ENCODE data around the gene TENM4. TPM values are rescaled to one million over a fixed set of nuclear protein-coding genes. Genes with fewer than 3 reads are reported as not detected.

Gene TENM4
- total and polyA plus RNA-seq, 2 of the 8 experiments (the other 6 are each of a cell fraction or from before 2014, with no cell fraction given), result 3.5 to 7.2 TPM

DNA sequence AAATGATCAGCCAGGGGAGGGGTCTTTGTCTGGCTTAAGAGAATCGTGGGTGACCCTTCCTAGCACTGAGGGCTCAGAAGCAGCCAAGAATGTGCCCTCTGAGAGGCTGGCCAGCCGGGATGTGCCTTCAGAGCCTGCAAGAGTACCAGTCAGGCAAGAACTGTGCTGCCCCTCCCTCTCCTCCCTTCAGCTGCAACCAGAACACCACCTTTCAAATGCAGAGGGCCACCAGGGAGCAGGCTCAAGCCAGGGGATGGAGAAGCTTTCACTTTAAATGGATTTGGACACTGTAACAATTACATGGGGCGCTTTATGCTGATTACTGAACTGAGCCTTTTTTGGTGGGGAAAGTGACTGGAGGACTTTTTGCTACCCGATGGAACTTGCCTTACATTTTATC, 44.9 kb upstream of the TENM4 start:
- no peak overlapping the region for H2AK5ac ChIP-seq (ENCODE audit: low read depth, low read length)
- H3K18ac ChIP-seq (ENCODE audit: extremely low read depth, low read length), result peak overlapping the region; percentile 57; the same call in 1 of the 2 replicates
- TF ChIP-seq BACH1 (IDR thresholded peaks at IDR 0.05; ENCODE audit: low read length) (no peak), CTBP2 (IDR thresholded peaks at IDR 0.05; ENCODE audit: borderline replicate concordance, insufficient read depth, insufficient read length, low read length) (no peak), TBP (IDR thresholded peaks at IDR 0.05; ENCODE audit: low read depth, low read length) (no peak), SAP30 (IDR thresholded peaks at IDR 0.05; ENCODE audit: insufficient read depth, insufficient replicate concordance, low read length) (no peak), HDAC6 (IDR thresholded peaks at IDR 0.05; ENCODE audit: low read depth, low read length) (no peak), RAD21 (IDR thresholded peaks at IDR 0.05 in 1 of 2, conservative IDR thresholded peaks at IDR 0.05 in 1 of 2; ENCODE audit: low read depth in 2 of 2, low read length in 2 of 2) (peak; percentile 20 to 30; a peak in 3 of 4 replicates), HDAC2 (IDR thresholded peaks at IDR 0.05; ENCODE audit: borderline replicate concordance in 1 of 2, low read depth in 2 of 2, low read length in 2 of 2) (peak in 1 of 2 experiments; percentile 50; a peak in 1 of 4 replicates), JUN (IDR thresholded peaks at IDR 0.05; ENCODE audit: low read depth, low read length) (no peak)
- TF ChIP-seq, protein P1, sequence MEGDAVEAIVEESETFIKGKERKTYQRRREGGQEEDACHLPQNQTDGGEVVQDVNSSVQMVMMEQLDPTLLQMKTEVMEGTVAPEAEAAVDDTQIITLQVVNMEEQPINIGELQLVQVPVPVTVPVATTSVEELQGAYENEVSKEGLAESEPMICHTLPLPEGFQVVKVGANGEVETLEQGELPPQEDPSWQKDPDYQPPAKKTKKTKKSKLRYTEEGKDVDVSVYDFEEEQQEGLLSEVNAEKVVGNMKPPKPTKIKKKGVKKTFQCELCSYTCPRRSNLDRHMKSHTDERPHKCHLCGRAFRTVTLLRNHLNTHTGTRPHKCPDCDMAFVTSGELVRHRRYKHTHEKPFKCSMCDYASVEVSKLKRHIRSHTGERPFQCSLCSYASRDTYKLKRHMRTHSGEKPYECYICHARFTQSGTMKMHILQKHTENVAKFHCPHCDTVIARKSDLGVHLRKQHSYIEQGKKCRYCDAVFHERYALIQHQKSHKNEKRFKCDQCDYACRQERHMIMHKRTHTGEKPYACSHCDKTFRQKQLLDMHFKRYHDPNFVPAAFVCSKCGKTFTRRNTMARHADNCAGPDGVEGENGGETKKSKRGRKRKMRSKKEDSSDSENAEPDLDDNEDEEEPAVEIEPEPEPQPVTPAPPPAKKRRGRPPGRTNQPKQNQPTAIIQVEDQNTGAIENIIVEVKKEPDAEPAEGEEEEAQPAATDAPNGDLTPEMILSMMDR (IDR thresholded peaks at IDR 0.05; ENCODE audit: control extremely low read depth in 1 of 3, insufficient read depth in 1 of 3, low read depth in 1 of 3, low read length in 3 of 3), result peak in 1 of 3 experiments; percentile 21; a peak in 1 of 4 replicates
- H4K20me1 ChIP-seq (replicated peaks in 1 of 2; ENCODE audit: control insufficient read depth in 1 of 2, insufficient read depth in 2 of 2, low read length in 2 of 2), result no peaks in the 10 kb centered on the region
- POLR2A ChIA-PET (ENCODE audit: partially characterized antibody), result interaction anchor here (1.4 to 1.9 kb wide), 2 partner anchors 11 to 46 kb away, joined by 6 to 9 read pairs; no protein-coding TSS in a partner anchor
- H3K4ac ChIP-seq (replicated peaks; ENCODE audit: insufficient read length, low read depth, low read length), result no peak overlapping the region
- no peaks in the 10 kb centered on the region for H3K79me1 ChIP-seq (ENCODE audit: low read depth, low read length)
- H2AFZ ChIP-seq (ENCODE audit: low read length), result no peak overlapping the region
- FAIRE-seq, result peak; percentile 89
- H3K23me2 ChIP-seq (ENCODE audit: low read depth, low read length), result no peaks in the 10 kb centered on the region
- H3K27me3 ChIP-seq (replicated peaks in 1 of 4; ENCODE audit: control insufficient read depth in 3 of 4, extremely low read depth in 1 of 4, insufficient read depth in 3 of 4, low read length in 3 of 4), result no peaks in the 10 kb centered on the region; a peak in 1 of 7 replicates
- H3K56ac ChIP-seq (replicated peaks; ENCODE audit: insufficient read length, low read depth, low read length), result no peak overlapping the region
- CTCF ChIA-PET (ENCODE audit: partially characterized antibody), result interaction anchor here (0.8 to 11.4 kb wide), 7 partner anchors 7 to 84 kb away, joined by 3 to 136 read pairs (median 5); no protein-coding TSS in a partner anchor
- no peak overlapping the region for H4K8ac ChIP-seq (ENCODE audit: extremely low read depth, insufficient read depth, low read length)
- H3K79me2 ChIP-seq (ENCODE audit: control insufficient read depth in 1 of 2, insufficient read depth in 2 of 2, low read length in 2 of 2), result no peaks in the 10 kb centered on the region
- H3K23ac ChIP-seq (ENCODE audit: insufficient read length), result no peak overlapping the region
- peak overlapping the region in 1 of 4 experiments; percentile 27; a peak in 1 of 8 replicates for H3K4me3 ChIP-seq (ENCODE audit: extremely low read depth in 1 of 4, insufficient read depth in 2 of 4, low read depth in 3 of 4, low read length in 4 of 4)
- peak overlapping the region; percentile 45; the same call in 1 of the 2 replicates for H2BK12ac ChIP-seq (ENCODE audit: low read depth, low read length)
- H2BK15ac ChIP-seq (ENCODE audit: low read length), result peak overlapping the region; percentile 25; the same call in 1 of the 2 replicates
- H3K9me3 ChIP-seq (ENCODE audit: insufficient read depth in 2 of 2, low read depth in 1 of 2, low read length in 1 of 2), result no peaks in the 10 kb centered on the region
- H2BK120ac ChIP-seq (replicated peaks; ENCODE audit: low read depth, low read length), result no peak overlapping the region
- no peak overlapping the region for H3K27ac ChIP-seq (ENCODE audit: low read depth, low read length)
- H4K91ac ChIP-seq (replicated peaks; ENCODE audit: insufficient read length, low read length), result no peak overlapping the region
- peaks cover 10 to 17% (median 13%) of the 10 kb centered on the region in 4 experiments for H3K4me1 ChIP-seq (replicated peaks in 1 of 4; ENCODE audit: control insufficient read depth in 3 of 4, insufficient read depth in 4 of 4, low read length in 3 of 4)
- peak overlapping the region; percentile 8; the same call in 1 of the 2 replicates for H2BK20ac ChIP-seq (ENCODE audit: low read length)
- H3K14ac ChIP-seq (ENCODE audit: insufficient read length), result no peak overlapping the region
- no peak overlapping the region for H4K5ac ChIP-seq (ENCODE audit: insufficient read length, low read depth, low read length)
- H2BK5ac ChIP-seq (ENCODE audit: low read depth, low read length), result peak overlapping the region; percentile 36; the same call in 1 of the 2 replicates
- H3K9ac ChIP-seq (replicated peaks in 1 of 4; ENCODE audit: extremely low read depth in 1 of 4, low read depth in 3 of 4, low read length in 3 of 4), result no peak overlapping the region
- peak overlapping the region; percentile 38 to 47 for H3K4me2 ChIP-seq (ENCODE audit: insufficient read depth in 1 of 2, low read depth in 2 of 2, low read length in 2 of 2)
- H3K36me3 ChIP-seq (ENCODE audit: control insufficient read depth in 2 of 4, insufficient read depth in 4 of 4, low read length in 3 of 4), result no peaks in the 10 kb centered on the region; a peak in 1 of 8 replicates
- peak; percentile 33 to 60 for DNase-seq (ENCODE audit: low read depth in 1 of 2, low spot score in 2 of 2)
- 21% methylated on average over 4 of the region's 4 CpGs; no CpG with 5 or more reads in 1 of the 2 experiments for whole genome bisulfite sequencing, 2 experiments (ENCODE audit: extremely low coverage in 1 of 2, insufficient coverage in 1 of 2, insufficient read length in 1 of 2, insufficient replicate concordance in 2 of 2, low coverage in 1 of 2, low lambda C conversion rate in 2 of 2, missing lambda C conversion rate in 1 of 2)
